NCI-H510A treated with DMSO at 0.1 percent for 48 hours (cell line): ENCODE results near the gene CCNI.
"Not testable (repeated sequence)": the region's sequence is repeated elsewhere in the genome, so short reads cannot be mapped to it uniquely, and the experiment has no call there.

Experiments used
- DNase-seq: peaks from one replicate; lab custom pipeline; 2025; lab: John Stamatoyannopoulos, UW

Gene CCNI

DNA sequence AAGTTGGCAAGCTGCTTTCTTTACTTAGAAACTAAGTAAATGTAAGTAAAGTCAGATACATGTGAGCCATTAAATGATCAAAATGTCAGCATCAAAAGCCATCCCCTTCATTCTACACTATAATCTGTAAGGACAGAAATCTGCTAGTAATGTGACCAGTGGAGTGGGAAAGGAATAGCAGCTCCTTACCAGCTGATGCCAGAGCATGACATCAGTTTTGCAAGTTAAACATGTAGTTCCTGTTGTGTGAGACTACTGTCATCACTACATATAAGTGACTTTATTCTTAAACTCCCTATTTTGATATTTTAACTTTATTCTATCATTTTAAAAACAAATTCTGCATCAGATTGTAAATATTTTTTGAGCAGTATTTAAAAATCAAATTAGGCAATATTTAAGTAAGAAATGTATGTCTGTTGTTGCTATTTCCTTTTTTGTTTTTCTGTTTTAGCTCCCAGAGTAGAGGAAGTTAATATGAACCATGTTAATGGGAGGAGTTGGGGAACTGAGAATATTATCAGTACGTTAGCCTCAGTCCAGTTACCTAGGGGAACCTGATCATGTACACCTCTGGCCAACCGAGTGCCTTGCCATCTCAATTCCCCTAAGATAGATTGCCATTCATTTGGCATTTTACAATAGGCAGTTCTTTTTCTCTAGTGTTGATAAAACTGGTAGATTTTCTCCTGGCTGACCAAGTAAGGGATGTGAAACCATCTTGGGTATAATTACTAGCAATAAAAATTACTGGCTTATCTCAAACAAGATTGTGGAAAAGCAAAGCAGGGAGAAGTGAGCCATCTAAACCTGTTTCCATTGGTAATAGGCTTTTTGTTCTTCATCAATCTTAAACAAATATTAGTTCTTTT, 34.7 kb downstream of the CCNI start:
- DNase-seq, result no peak

DNA sequence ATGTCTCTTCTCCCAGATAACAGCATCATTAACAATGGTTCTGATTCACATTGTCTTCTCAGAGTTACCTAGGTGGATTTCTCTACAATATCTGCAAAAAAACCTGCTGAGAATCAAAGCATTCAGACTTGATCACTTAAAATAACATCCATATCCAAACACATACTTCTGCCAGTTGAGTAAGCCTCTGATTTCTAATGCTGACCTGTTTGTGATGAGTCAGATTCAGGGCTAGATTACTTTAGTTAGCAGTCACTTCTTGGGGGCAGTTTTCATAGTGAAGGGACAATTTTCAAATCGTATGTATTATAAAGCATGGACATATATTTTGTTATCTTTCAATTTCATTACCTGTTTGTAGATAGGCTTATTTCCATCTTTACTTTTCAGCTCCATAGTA, 35.5 kb downstream of the CCNI start:
- DNase-seq, result no peak

DNA sequence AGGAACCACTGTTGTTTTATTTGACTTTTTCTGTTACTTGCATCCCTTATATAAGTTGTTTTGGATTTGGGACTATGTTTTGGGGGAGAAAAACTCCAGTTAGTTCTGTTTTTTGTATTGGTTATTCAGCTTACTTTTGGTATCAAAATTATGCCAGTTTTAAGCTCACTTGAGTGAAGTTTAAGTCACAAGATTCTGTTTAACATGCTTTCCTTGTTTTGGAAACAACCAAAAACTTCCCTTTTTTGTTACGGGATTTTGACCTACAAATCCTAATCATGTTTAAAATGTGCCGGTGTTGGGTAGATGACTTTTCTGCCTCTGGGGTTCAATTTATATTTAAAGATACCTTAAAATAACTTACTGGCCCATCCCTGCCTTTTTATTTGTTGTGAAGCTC, 36.0 kb downstream of the CCNI start:
- DNase-seq, result no peak

DNA sequence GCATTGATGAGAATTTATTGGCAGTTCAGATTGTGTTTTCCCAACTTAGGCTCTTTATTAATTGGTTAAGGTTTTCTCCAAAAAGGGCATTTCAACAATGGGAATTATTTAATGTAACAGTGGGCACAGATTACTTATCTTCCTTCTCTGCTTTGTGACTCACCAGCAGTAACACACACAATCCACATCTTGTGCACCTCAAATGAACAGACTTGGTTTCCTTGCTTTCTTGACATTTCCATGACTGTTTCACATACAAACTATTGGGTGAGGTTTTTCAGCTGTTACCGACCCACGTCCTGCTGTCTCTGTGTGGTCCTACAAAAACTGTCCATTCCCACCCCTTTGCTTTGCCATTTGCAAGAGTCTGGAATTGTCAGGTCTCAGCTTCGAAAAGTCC, 38.1 kb downstream of the CCNI start:
- no peak for DNase-seq

DNA sequence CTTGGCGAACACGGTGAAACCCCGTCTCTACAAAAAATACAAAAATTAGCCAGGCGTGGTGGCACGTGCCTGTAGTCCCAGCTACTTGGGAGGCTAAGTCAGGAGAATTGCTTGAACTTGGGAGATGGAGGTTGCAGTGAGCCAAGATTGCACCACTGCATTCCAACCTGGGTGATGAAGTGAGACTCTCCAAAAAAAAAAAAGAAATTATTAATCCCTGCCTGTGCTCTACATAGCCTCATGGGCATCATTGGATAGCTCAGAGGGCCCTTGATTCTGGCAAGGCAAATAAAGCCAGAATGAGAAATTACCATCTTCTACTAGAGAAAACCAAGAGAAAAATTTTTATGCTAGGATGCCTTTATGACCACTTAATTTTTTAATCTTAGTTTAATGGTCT, 38.6 kb downstream of the CCNI start:
- not testable (repeated sequence) for DNase-seq

DNA sequence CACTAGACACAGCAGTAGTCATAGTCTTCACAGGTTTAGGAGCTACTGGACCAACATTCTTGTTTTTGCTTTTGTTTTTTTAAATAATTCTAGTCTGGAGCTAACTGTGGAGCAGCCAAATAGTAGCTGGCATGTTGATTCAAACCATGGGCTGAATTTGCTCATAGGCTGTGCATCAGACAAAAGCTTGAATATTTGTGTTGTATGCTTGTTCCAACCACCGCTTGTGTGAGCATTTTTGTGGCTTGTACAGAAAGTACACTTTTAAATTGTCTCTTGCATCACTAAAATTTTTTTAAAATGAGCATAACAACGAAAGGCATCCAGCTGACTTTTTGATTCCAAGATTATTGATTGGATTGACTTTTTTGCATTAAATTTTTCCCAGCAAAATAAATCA, 39.6 kb downstream of the CCNI start:
- no peak for DNase-seq

DNA sequence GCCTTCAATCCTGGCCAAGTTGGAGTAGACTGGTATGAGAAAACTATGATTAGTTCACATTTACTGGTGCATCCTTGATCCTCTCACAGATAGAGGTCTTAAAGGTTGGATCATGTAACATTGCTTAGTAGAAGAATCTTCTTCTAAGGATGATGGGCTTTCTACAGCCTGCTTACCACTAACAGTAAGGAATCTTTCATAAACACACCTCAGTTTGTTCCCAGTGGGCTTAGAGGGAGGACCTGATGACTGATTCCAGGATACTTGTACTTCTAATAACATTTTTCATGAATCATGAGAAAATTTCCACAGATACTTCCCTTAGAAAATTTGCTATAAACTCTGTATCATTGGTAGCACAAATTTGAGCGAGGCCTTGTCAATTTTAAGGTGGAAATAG, 40.6 kb downstream of the CCNI start:
- DNase-seq, result no peak

DNA sequence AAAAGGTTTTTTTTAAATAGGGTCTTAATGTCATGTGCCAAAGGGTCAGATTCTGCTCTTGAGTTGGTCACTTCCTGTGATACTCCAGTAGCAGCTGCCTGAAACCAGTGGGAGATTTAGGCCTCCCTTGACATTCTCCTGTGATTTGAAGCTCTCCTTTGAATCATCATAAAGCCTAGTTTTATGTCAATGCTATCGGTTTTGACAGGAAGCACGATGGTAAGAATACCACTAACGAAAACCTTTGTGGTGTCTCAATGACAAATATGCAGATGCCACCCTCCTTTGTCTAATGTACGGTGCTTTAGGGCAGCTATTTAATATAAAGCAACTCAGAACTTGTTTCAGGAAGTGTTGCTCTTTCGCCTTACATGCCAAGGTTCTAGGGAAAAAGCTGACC, 44.2 kb downstream of the CCNI start:
- no peak for DNase-seq

DNA sequence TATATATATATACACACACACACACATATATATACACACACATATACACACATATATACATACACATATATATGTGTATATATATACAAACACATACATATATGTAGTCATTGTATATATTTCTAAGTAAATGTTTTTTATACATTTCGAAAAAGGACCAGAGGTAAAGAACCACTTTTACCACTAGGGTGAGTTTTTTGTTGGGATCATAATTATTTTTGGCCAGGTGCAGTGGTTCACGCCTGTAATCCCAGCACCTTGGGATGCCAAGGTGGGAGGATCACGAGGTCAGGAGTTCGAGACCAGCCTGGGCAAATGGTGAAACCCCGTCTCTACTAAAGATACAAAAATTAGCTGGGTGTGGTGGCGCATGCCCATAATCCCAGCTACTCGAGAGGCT, 46.0 kb downstream of the CCNI start:
- DNase-seq, result not testable (repeated sequence)

DNA sequence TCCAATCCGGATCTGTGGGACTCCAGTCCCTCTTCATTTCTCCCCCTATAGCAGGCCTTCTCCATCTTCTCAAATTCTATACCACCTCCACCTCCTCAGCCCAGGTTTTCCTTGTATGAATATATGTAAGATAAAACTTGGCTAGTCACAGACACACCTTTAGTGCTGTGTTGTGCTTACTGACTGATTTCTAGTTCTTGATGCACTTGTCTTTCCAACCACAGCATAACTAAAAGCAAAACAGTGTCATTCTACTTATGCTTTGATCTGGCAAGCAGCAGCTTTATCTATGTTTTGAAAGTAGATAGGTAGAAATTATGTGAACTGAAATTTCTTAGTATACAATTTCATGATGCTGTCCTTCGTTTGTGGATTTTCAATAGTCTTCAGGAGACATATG, 47.5 kb downstream of the CCNI start:
- no peak for DNase-seq

DNA sequence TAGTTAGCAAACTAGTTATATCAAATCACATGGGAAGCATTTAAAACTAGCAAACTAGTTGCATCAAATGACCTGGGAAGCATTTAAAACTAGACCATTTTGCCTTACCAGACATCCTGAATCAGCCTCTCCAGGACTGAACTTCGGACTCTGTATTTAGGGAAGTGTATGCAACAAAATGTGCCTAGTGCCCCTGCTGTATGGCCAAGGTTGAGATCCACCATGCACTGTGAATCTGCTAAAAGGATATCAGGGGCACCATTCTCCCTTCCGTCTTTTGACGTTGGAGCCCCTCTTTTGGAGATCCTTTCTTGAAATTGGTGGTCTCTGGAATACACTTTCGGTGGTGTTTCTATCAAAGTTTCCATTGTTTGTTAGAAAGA, 49.5 kb downstream of the CCNI start:
- no peak for DNase-seq

DNA sequence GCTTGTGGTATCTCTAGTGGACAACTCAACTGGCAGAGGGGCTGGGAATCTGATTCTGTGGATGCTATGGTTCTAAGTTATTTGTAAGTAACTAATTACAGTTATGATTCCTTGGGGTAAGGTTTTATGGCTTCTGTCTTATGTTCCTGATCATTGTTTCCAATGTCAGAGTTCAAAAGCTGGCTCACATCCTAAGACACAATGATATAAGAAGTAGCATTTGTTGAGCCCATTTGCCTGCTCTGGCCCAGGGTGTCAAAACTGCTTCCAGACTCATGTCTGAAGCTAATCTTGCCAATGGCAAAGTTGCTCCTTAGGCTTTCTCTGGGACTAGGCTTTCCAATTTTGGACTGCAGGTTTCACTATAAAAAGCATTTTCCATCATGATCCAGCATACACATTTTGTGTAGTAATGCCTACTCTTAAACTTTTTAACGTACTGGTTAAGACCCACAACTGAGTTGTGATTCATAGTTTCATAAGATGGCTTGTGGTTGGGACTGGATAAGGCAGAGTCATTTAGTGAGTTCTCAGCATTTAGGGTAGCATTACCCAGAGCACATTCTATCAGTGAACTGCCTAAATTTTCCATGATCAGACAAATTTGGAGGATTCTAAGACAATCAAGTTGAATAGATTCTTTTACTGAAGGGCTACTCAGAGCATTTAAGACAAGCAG, 50.0 kb downstream of the CCNI start:
- no peak for DNase-seq

DNA sequence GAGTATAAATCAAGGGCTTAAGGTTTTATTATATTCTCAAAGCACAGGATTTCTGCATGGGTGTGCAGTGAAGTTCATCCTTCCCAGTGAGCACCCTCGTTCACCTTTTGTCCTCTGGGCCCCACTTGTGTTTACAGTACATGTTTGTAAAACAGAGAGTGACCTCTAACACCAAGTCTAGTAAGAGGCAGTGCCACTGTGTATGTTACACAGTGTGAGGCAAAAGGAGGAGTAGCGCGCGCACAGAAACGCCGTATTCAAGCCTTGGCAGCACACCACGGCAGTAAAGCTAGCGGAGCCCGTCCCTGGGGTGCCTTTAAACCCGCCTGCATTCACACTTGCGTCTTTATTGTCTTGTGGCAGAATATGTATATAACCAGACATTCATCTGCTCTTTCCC, 51.9 kb downstream of the CCNI start:
- DNase-seq, result no peak

DNA sequence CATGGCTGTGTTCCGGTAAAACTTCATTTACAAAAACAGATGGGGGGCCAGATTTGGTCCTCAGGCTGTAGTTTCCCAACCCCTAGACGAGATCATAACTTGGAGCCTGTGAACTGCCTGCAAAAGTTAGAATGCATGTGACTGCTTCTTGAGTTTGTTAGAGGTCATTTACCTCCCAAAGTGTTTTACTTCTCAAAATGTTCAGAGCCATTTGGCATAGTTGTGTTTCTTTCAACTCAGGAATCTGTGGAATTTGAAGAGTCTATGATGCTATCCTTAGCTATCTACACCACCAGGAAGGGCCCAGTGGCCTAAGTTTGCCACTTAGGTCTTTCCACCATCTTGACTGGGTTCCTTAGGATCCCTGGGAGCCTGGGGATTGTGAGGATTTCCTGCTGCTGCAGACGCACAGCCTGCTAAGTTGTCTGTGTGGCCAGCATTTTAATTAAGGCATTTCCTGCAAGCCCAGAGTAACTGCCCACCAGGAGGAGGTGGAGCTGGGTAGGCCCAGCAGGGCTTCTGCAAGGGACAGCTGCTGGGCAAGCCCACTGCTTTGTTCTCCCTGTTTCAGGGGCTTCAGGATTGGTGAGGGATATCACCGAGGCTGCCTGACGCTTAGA, 53.1 kb downstream of the CCNI start:
- no peak for DNase-seq

DNA sequence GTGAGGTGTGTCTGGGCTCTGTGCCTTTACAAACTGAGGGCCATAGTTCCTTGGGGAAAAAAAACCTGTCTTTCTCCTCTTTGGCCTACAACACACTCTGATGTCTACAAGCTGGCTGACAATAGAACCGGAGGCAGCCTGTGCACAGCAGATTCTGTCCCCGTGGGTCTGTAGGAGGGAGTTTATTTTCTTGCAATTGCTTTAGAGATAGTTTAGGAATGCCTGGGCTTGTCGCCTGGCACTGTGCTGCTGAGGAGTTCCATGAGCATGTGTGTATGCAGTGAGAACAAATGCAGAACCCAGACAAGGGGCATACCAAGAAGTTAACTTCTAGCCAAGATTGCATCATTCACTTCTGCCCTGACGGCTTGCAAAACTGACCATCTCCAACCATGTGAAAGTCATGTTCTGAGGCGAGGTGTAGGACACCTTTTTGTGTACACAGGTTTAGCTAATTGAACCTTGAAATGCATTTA, 54.1 kb downstream of the CCNI start:
- no peak for DNase-seq

DNA sequence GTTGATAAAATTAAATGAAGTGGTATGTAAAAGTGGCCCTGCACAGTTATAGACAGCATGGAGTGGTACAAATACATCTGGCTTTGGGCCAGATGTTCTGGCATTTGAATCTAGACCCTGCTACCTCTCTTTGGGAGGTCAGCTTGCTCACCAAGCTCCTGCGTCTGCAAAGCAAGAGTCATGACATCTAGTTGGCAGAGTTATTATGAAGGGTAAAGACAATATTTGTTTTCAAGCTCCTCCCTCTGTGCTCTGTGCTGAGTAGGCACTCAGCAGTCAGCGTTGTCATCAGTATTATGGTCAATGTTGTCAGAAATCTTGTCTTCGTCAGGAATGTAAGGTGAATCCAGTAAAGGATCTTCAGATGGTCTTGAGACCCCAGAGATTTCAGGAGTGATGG, 55.8 kb downstream of the CCNI start:
- no peak for DNase-seq

DNA sequence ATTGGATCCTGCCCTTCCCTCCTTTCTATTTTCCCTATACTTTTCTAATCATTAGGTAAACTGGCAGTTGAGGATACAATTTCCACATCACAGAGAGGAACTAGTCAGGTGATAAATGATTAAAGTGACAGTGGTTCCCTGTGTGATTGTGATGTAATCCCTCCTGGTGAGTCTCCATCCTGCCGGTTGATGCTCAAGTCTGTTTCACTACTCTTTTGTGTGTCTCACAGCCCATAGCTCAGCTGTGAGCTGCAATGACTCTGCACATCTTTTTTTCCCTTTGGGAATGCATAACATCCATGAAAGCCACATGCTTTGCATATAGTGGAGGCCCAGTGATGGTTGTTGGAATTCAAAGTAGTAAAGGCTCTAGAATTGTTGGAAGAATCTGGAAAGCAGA, 60.4 kb downstream of the CCNI start:
- DNase-seq, result no peak

DNA sequence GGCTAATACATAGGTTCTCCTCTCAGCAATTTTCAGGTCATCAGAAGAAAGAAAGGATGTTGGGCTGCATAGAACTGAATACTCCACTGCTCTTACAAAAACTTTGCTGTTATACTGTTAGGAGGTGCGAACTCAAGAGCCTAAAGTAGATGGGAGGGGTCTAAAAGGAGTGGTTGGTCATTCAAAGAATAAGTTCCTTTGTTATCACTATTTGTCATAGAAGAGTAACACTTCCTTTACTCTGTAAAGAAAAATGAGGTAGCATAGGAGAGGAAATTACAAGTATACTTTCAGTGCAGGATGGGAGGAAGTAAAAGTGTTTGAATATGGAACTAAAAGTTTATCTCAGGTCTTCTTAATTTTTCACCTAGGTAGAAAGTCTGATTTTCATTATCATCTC, 61.5 kb downstream of the CCNI start:
- no peak for DNase-seq

DNA sequence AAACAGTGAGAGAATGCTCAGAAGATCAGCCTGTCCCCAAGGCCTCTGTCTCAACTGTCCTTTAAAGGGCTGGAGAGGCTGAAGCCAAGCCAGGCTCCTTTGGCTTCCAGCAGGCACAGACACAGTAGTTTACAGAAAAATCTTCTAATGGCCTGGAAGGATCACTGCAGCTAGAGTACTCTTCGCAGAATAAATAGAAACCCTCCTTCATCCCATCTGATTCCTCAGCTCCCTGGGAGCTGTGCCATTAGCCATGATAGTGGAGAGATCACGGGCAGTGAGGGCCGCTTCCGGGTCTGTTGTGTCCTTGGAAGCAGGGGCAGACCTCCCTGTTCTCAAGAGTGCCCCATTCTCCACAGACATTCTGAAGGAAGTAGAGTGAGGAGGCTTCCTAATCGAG, 63.1 kb downstream of the CCNI start:
- DNase-seq, result no peak

DNA sequence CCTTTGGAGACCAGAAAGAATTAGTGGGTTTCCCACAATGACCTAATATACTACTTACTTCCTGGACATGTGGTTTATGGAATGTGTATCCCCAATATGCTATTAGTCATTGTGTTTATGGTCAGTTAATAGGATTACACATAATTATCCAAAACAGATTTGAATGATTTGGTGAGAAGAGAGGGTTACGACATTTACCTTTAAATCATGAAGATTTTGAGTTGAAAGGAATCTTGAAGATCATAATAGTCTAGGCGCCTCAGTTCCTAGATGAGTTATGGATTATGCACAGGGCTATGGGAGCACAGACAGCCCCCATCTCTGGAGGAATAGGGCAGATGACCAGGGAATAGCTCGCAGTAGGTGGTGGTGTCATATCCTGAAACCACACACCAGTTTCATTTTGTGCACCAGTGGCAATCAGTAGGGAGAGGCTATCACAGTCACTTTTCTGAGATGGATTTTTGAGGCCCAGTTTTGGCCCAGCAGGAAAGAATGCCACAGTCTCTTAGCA, 64.9 kb downstream of the CCNI start:
- DNase-seq, result no peak

DNA sequence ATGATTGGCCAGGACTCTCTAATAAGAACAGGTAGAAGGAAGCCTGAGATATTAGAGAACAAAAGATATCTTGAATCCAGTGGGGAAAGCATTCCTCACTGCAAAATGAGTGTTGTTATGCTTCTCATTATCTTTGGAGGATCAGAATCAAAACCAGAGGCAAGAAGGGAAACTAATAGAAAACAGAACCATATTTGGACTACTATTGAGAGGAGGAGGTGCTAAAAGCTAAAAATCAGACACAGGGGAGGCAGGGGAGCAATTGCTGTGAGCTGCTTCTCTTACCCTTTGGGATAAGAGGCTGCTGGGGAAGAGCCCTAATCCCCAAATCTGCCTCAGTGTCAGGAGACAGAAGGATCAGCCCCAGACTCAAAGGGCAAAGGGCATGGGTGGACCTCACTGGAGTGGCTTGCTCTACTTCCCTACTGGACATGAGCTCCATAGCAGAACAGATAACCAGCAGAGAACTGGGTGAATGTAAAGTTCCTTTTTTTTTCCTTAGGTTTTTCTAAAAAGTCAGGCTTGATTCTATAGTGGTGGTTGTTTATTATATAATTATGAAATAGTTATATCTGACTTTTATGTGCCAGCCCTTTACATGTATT, 66.2 kb downstream of the CCNI start:
- no peak for DNase-seq
